Esophagus squamous epithelium (tissue), 5 donors: ENCODE results near the gene KCNQ1. TPM values are rescaled to one million over a fixed set of nuclear protein-coding genes. Genes with fewer than 3 reads are reported as not detected.

Experiments
- DNase-seq: peaks from one replicate; lab custom pipeline; 2025; lab: John Stamatoyannopoulos, UW
- H3K27ac ChIP-seq, 4 donors: fragments of 200-600 bp; sonication (generic); one replicate each; pipeline ENCODE4 v1.5.1; 2016 to 2019; ENCODE audit warnings: mild to moderate bottlenecking in 1 of 4
- H3K27me3 ChIP-seq, 4 donors: fragments of 200-600 bp; sonication (generic); 1 replicate in 3 of 4; 2 replicates in 1 of 4; pipeline versions ENCODE4 v1.5.1 to v1.6.0; 2017 to 2021; ENCODE audit warnings: antibody characterized with exemption in 1 of 4
- H3K36me3 ChIP-seq, 3 donors: fragments of 200-600 bp; sonication (generic); one replicate each; pipeline ENCODE4 v1.5.1; 2016 to 2019
- H3K4me1 ChIP-seq, 3 donors: fragments of 200-600 bp; sonication (generic); one replicate each; pipeline ENCODE4 v1.5.1; 2017 to 2019
- H3K4me3 ChIP-seq, 4 donors: fragments of 200-600 bp; sonication (generic); 1 replicate in 3 of 4; 2 replicates in 1 of 4; pipeline ENCODE4 v1.5.1; 2016 to 2019; ENCODE audit warnings: mild to moderate bottlenecking in 2 of 4, moderate library complexity in 1 of 4
- H3K9me3 ChIP-seq, 3 donors: fragments of 200-600 bp; sonication (generic); one replicate each; pipeline ENCODE4 v1.5.1; 2016 to 2019
- POLR2A ChIP-seq, 4 donors: fragments of 450-650 bp; IDR thresholded peaks; one replicate each; pipeline ENCODE4 v1.6.1; 2017; ENCODE audit warnings: antibody characterized with exemption in 4 of 4, mild to moderate bottlenecking in 4 of 4, moderate library complexity in 3 of 4
- WGBS, 2 donors: methylation state at CpG; one replicate each; pipeline ENCODE4 v1.1.5; 2018; 5-methylcytosine and 5-hydroxymethylcytosine counted together
- intact Hi-C: fragments of 100-400 bp; cut with DNase I; formaldehyde crosslinking; loops from one replicate; pipeline ENCODE4 v1.15.0; 2022
- total RNA-seq, 4 donors: library from RNA; depleted of rRNA; stranded (reverse); fragments of >200 nt; gene quantifications; one replicate each; pipeline ENCODE4 v1.1.0, GENCODE V29; 2016
- TF ChIP-seq, protein P1 (sequence below), 6 experiments: fragments of 450-650 bp in 4 of 6; fragments of 200-600 bp in 2 of 6; sonication (generic) in 2 of 6; IDR thresholded peaks; one replicate each; pipeline ENCODE4 v1.5.1; 2016 to 2019; ENCODE audit warnings: antibody characterized with exemption in 6 of 6, mild to moderate bottlenecking in 4 of 6, moderate library complexity in 4 of 6
- donor health status: DM: yes; HTN: yes; CAD: no.

Gene KCNQ1
- total RNA-seq, 4 donors from 2014 or later = 0.61 to 3.1 (median 0.72) TPM

DNA sequence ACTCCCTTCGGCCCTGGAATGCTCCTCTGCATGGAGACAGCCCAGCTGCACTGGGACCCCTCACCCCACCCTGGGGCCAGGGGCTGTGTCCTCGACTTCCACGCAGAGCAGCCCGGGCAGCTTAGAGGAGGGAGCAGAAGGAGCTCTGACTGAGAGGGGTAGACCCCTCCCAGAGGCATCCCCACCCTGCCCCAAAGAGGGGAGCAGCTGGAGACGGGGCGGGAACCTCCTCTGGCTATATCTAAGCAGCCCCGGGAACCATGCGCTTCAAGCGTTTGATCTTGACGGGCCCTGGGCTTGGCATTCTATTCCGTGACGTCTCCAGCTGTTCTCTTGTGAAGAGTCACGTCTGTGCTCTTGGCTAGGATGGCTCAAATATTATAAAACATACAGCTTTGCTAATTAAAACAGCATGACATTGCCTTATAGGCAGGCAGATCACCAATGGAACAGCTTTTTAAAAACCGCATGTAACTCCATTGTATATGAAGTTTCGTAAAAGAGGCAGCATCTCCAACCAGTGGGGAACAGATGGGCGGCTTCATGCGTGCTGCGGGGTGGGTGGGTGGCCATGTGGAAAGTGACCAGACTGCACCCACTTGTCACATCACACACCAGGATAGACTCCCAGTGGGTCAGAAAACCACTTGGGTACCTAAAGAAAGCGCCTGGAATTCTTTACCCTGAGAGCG, 7.7 kb downstream of the KCNQ1 start:
- TF ChIP-seq, protein P1, sequence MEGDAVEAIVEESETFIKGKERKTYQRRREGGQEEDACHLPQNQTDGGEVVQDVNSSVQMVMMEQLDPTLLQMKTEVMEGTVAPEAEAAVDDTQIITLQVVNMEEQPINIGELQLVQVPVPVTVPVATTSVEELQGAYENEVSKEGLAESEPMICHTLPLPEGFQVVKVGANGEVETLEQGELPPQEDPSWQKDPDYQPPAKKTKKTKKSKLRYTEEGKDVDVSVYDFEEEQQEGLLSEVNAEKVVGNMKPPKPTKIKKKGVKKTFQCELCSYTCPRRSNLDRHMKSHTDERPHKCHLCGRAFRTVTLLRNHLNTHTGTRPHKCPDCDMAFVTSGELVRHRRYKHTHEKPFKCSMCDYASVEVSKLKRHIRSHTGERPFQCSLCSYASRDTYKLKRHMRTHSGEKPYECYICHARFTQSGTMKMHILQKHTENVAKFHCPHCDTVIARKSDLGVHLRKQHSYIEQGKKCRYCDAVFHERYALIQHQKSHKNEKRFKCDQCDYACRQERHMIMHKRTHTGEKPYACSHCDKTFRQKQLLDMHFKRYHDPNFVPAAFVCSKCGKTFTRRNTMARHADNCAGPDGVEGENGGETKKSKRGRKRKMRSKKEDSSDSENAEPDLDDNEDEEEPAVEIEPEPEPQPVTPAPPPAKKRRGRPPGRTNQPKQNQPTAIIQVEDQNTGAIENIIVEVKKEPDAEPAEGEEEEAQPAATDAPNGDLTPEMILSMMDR (IDR thresholded peaks at IDR 0.05) = no peak
- TF ChIP-seq POLR2A (IDR thresholded peaks at IDR 0.05) = no peak
- DNase-seq = no peak
- Histone ChIP-seq H3K4me1 (peaks cover 0 to 10% (median 0%) of the 10 kb centered on the region in 3 donors), H3K36me3 (no peaks in the 10 kb centered on the region), H3K27ac (no peak overlapping the region), H3K9me3 (no peaks in the 10 kb centered on the region), H3K27me3 (peaks cover 0 to 60% (median 0%) of the 10 kb centered on the region in 4 donors), H3K4me3 (no peak overlapping the region)
- intact Hi-C loops = no loop called here
- WGBS, 2 donors = 38 to 66% methylated on average over 9 to 16 of the region's 20 CpGs

DNA sequence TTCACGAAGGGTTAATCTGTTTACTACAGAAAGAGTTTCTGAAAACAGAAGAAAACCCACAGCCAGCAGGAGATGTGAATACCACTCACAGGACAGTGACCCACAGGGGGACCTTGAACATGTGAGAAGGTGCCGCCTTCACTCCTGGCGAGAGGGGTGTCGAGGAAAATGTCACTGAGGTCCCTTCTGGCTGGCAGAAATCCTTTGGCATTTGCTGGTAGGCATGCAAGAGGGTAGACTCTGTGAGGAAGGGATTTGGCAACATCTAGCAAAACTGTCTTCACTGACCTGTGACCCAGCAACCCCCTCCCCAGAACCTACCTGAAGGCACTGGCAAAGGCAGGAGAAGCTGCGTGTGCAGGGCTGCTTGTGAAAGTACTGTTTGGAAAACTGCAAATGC, 8.6 kb downstream of the KCNQ1 start:
- intact Hi-C loops = no loop called here
- TF ChIP-seq, protein P1 (IDR thresholded peaks at IDR 0.05) = no peak
- TF ChIP-seq POLR2A (IDR thresholded peaks at IDR 0.05) = no peak
- Histone ChIP-seq H3K36me3 (no peaks in the 10 kb centered on the region), H3K4me3 (no peak overlapping the region), H3K27ac (no peak overlapping the region), H3K4me1 (peaks cover 0 to 4% (median 0%) of the 10 kb centered on the region in 3 donors), H3K27me3 (peaks cover 0 to 50% (median 0%) of the 10 kb centered on the region in 4 donors), H3K9me3 (no peaks in the 10 kb centered on the region)
- 96% methylated on average over 5 of the region's 5 CpGs for WGBS, 2 donors
- DNase-seq = no peak

DNA sequence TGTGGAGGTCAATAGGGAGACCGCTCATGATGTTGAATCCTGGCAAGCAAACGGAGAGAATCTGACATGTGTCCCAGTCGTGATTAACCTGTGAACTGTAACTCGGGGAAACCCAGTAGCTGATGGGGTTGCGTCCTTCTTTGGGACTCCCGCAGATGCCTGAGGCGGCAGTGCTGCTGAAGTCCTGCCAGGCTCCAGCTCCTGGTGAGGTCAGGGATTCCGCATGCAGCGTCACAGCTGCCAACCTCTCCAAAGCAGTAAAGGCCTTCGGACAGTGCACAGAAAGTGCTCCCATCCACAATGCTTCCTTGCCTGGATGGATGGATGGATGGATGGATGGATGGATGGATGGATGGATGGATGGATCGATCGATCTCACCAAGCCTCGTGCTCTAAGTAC, 13.5 kb downstream of the KCNQ1 start:
- WGBS, 2 donors = 82 to 92% methylated on average over 9 to 13 of the region's 13 CpGs
- no peak for DNase-seq

DNA sequence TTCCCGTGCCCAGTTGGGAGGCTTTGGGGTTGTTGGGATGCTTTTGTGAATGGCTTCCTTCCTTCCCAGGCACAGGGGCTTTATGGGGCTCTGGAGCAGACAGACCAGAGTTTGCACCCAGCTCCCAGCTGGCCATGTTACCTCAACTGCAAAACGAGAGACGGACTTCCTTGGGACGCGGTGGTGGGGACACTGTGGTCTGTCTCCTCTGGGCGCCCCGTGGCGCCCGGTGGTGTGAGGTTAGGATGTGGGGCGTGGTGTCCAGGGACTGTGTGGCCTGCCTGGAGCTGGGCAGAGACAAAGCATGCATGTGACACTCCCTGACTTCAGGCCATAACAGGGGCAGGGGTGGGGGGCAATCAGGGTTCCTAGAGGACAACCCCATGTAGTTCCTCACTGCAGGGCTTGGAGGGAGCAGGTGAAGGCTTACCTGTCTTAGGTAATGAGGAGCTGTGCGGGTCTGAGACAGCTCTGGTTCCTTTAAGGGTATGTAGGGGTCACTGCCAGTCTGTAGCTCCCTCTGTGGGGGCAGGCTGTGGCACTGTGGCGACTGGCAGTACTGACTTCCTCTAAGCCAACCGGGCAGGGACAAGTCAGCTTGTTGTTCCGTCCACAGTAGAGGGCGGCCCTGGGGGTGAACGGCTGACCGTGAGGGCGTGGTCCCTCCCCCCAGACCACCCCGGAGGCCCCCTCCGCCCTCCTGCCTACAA, 14.4 kb downstream of the KCNQ1 start:
- H3K4me3 ChIP-seq = no peak overlapping the region
- no peak for DNase-seq
- H3K27me3 ChIP-seq = no peaks in the 10 kb centered on the region
- H3K4me1 ChIP-seq = peaks cover 0 to 3% (median 0%) of the 10 kb centered on the region in 3 donors
- intact Hi-C loops = no loop called here
- H3K36me3 ChIP-seq = no peaks in the 10 kb centered on the region
- H3K9me3 ChIP-seq = no peaks in the 10 kb centered on the region
- TF ChIP-seq POLR2A (IDR thresholded peaks at IDR 0.05) = no peak
- TF ChIP-seq, protein P1 (IDR thresholded peaks at IDR 0.05) = no peak
- no peak overlapping the region for H3K27ac ChIP-seq
- 62 to 74% methylated on average over 9 of the region's 20 CpGs for WGBS, 2 donors

More for the DNA sequence above, 13.5 kb downstream of the KCNQ1 start:
- no peak overlapping the region for H3K4me3 ChIP-seq
- peaks cover 0 to under 1% (median 0%) of the 10 kb centered on the region in 3 donors for H3K4me1 ChIP-seq
- H3K27me3 ChIP-seq = peaks cover 0 to 7% (median 0%) of the 10 kb centered on the region in 4 donors
- H3K9me3 ChIP-seq = no peaks in the 10 kb centered on the region
- intact Hi-C loops = no loop called here
- TF ChIP-seq POLR2A (IDR thresholded peaks at IDR 0.05) = no peak
- TF ChIP-seq, protein P1 (IDR thresholded peaks at IDR 0.05) = no peak
- H3K36me3 ChIP-seq = no peaks in the 10 kb centered on the region
- no peak overlapping the region for H3K27ac ChIP-seq
